ENCODE measurements around the gene WASF2. TPM values are rescaled to one million over a fixed set of nuclear protein-coding genes. Genes with fewer than 3 reads are reported as not detected.

Gene WASF2
- total and polyA plus RNA-seq, 2 of the 13 experiments (the other 11 are each of a cell fraction or from before 2014, with no cell fraction given) = 10.4 to 27.7 TPM

DNA sequence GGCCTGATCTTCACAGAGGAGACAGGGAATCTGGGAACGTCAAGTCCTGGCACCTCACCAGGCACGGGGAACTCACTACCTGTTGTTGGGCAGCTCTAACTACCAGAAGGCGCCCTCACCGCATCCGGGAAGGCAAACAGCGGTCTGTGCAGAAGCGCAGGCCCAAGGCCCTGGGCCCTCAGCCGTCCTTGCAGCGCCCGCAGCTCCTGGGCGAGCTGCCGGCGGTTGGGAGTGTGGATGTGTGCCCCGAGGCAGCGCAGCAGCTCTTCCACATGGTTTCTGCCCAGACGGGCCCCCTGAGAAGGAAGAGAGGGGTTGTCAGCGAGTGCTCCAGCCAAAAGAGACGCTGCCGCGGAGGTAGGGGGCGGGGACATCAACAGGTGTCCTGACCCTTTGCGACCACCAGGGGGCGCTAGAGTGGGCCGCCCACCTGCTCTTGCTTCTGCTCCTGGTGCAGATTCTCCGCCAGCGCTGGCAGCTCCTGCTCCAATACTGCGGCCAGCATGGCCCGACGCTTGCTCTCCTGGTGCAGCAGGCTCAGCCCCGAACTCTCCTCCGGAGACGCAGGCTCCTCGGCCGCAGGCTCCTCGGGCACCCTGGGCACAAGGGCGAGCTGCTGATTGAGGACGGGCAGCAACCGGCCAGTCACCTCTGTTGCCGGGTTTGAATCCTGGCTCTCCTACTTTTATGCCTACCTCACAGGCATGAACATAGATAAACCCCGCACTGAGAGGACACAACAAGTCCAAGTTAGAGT, 132.5 kb downstream of the WASF2 start (continued):
- TF ChIP-seq ZNF660 (CRISPR knock-in tag; IDR thresholded peaks at IDR 0.05; ENCODE audit: borderline replicate concordance, low read depth) (no peak), BCL6 (CRISPR knock-in tag; IDR thresholded peaks at IDR 0.05) (no peak), BRD4 (CRISPR knock-in tag; IDR thresholded peaks at IDR 0.05) (no peak), ZNF891 (CRISPR knock-in tag; IDR thresholded peaks at IDR 0.05) (no peak), MED13 (CRISPR knock-in tag; IDR thresholded peaks at IDR 0.05) (no peak), ZNF569 (CRISPR knock-in tag; IDR thresholded peaks at IDR 0.05; ENCODE audit: borderline replicate concordance) (no peak)
- TF ChIP-seq, protein P1, sequence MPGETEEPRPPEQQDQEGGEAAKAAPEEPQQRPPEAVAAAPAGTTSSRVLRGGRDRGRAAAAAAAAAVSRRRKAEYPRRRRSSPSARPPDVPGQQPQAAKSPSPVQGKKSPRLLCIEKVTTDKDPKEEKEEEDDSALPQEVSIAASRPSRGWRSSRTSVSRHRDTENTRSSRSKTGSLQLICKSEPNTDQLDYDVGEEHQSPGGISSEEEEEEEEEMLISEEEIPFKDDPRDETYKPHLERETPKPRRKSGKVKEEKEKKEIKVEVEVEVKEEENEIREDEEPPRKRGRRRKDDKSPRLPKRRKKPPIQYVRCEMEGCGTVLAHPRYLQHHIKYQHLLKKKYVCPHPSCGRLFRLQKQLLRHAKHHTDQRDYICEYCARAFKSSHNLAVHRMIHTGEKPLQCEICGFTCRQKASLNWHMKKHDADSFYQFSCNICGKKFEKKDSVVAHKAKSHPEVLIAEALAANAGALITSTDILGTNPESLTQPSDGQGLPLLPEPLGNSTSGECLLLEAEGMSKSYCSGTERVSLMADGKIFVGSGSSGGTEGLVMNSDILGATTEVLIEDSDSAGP (CRISPR knock-in tag; IDR thresholded peaks at IDR 0.05; ENCODE audit: borderline replicate concordance) = peak; percentile 49; the same call in 1 of the 2 replicates
- TF ChIP-seq, protein P2, sequence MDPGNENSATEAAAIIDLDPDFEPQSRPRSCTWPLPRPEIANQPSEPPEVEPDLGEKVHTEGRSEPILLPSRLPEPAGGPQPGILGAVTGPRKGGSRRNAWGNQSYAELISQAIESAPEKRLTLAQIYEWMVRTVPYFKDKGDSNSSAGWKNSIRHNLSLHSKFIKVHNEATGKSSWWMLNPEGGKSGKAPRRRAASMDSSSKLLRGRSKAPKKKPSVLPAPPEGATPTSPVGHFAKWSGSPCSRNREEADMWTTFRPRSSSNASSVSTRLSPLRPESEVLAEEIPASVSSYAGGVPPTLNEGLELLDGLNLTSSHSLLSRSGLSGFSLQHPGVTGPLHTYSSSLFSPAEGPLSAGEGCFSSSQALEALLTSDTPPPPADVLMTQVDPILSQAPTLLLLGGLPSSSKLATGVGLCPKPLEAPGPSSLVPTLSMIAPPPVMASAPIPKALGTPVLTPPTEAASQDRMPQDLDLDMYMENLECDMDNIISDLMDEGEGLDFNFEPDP (CRISPR knock-in tag; conservative IDR thresholded peaks at IDR 0.05) = no peak
- TF ChIP-seq, protein P3, sequence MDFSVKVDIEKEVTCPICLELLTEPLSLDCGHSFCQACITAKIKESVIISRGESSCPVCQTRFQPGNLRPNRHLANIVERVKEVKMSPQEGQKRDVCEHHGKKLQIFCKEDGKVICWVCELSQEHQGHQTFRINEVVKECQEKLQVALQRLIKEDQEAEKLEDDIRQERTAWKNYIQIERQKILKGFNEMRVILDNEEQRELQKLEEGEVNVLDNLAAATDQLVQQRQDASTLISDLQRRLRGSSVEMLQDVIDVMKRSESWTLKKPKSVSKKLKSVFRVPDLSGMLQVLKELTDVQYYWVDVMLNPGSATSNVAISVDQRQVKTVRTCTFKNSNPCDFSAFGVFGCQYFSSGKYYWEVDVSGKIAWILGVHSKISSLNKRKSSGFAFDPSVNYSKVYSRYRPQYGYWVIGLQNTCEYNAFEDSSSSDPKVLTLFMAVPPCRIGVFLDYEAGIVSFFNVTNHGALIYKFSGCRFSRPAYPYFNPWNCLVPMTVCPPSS (IDR thresholded peaks at IDR 0.05) = no peak
- TF ChIP-seq, protein P4, sequence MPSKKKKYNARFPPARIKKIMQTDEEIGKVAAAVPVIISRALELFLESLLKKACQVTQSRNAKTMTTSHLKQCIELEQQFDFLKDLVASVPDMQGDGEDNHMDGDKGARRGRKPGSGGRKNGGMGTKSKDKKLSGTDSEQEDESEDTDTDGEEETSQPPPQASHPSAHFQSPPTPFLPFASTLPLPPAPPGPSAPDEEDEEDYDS (CRISPR knock-in tag; IDR thresholded peaks at IDR 0.05) = 0 out of 2 replicates have a peak, but pooled peaks have one; percentile 20
